KG1 (cell line): ENCODE data around the gene DIRAS3.
"Not testable (repeated sequence)": the region's sequence is repeated elsewhere in the genome, so short reads cannot be mapped to it uniquely, and the experiment has no call there.

ENCODE experiments used
- DNase-seq: peaks from one replicate; lab custom pipeline; 2025; lab: John Stamatoyannopoulos, UW

The DIRAS3 gene, protein sequence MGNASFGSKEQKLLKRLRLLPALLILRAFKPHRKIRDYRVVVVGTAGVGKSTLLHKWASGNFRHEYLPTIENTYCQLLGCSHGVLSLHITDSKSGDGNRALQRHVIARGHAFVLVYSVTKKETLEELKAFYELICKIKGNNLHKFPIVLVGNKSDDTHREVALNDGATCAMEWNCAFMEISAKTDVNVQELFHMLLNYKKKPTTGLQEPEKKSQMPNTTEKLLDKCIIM

DNA sequence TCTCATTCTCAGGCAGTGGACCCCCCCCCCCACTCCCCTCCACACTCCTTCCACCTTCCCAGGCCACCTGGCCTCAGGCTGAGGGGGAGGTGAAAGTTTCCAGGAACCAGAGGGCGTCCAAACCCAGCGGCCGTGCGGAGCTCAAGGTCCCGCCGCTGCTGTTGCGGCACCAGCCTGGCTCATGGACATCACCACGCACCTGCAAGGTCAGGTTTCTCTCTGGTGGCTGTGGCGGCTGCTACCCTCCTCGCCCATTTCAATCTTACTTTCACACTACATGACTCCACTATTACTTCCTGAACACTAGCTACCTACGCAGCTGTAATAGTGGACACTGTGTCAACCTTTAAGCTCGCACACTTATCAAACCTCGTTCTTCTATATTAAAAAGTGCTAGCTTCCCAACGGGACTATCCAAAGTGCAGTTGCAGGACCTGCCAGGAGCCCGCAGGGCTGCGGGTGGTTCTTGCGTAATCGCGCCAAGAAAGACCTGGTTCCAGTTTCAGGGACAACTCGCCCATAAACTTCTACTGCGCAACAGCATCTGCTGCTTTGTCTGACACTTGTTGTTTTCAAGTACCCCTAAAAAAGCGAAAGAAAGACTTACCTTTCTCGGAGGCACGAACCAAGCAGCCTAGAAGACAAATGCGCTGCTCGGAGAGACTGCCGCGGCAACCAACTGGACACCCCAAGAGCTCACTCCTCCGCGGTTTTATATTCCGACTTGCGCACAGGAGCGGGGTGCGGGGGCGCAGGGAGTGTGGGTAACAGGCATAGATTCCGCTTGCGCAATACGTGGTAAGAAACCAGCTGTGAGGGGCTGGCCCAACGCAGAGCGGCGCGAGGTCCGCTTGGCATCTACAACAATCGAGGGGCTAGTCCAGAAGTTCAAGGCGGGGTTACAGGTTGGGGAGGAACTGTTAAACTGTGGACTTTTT is at the start of gene DIRAS3:
Gene DIRAS3, minus strand, starts transcription at position 687 of the 938 bp plus-strand sequence. CDS start 3,330 bp downstream, outside the sequence.
- no peak for DNase-seq

DNA sequence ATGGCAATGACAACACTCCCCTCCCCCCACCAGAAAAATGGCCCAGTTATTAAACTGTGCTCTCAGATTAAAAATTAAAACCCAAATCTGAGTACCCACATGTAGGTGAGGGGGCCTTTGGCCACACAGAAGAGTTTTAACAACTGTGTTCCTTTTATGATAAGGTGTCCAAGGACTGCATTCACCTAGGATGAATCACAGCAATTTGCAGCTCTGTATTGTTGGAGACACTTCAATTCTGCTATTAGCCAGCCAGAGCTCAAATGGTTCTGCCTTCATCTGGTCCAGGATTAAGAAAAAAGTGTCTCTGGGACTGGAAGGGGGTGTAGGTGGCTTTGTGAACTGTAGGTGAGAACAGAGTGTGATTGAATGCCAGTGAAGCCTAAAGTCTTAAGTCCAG is 43.3 kb upstream of the DIRAS3 start:
- no peak for DNase-seq

DNA sequence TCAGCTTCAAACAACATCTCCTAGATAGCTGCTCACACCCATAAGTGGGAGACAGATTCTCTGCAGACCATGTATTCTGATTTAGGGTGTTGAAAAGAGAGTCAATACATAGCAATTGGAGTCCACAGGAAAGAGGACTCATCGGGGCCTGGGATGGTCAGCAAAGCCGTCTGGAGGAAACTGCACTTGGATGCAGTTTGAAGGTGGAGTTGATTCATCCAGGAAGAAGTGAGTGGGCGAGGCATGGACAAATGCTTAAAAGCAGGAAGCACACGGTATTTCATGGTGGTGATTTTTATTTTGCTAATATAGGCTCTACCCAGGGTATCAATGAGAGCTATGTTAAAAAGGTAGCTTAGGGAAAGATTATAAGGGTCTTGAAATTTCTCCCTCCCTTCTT is 36.8 kb upstream of the DIRAS3 start:
- no peak for DNase-seq

DNA sequence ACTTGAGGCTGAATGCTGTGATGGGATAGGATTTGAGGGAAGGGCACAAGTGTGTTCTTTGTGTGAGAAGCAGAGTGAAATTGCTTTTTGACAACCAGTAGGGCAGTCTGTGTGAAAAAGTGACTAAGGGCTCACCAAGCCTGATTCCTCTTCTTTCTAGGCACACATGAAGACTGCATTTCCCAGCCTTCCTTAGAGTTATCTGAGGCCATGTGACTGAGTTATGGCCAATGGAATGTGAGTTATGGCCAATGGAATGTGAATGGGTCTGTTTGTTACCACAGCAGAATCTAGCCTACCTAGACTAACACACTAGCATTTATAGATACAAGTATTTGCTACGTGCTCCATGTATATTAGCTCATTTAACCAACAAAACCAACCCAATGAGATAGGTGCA is 35.3 kb upstream of the DIRAS3 start:
- no peak for DNase-seq

DNA sequence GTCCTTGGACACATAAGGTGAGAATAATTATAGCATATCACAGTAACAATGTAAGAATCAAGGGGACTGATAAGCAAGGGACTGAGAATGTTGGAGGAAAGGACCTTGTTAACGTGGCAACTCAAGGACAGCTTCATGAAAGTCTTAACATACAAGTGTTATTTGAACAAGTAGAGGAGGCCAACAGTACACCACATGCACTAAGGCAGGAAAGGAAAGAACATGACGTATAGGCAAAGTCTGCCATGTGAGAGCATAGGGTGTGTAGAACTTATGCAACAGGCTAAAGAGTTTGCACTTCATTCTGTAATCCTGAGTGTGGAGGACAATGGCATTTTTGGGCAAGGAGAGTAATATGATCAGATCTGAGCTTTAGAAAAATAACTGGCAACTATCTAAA is 33.3 kb upstream of the DIRAS3 start:
- no peak for DNase-seq

DNA sequence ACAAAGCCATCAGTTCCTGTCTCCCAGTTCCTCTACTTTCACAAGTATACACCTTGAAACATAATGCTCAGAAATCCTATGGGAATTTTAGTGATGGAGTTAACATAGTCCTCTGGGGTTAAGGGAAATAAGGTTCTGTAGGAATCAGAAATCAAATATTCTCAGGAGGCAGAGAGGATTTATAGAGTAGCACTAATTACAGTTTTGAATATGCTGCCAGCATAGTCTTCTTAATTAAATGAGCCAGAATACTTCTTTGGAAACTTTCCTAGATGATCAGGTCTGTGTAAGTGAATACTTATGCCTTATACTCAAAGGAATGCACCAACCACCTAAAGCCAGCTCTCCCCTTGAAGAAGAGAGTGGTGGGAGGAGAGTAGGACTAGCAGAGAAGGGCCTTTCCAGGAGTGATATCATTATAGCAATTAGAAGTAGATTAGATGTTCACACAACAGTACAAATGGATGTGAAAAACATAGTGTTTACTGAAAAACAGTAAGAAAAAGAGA is 31.4 kb upstream of the DIRAS3 start:
- DNase-seq = no peak

DNA sequence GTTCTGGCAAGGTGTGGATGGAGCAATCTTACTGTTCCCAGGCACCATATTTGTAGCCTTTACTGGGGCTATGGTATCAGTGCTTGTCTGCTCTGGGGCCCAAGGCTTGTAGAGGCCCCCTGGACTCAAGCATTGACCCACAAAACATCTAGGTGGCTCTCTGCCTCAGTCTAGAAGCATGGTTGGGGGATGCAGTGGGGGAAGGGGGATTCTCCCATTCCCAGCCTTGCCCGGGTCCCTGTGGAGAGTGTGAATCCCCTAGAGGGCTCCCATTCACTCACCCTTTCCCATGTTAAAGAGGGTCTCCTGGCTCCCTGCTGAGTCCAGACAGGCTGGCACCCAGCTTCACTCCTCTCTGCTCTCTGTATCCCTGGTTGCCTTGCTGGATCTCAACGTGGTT is 28.2 kb upstream of the DIRAS3 start:
- no peak for DNase-seq

DNA sequence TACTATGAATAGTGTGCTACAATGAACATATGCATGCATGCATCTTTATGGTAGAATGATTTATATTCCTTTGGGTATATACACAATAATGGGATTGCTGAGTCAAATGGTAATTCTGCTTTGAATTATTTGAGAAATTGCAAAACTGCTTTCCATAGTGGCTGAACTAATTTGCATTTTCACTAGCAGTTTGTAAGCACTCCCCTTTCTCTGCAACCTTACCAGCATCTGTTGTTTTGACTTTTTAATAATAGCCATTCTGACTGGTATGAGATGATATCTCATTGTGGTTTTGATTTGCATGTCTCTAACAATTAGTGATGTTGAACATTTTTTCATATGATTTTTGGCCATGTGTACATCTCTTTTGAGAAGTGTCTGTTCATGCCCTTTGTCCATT is 24.0 kb upstream of the DIRAS3 start:
- DNase-seq = no peak

DNA sequence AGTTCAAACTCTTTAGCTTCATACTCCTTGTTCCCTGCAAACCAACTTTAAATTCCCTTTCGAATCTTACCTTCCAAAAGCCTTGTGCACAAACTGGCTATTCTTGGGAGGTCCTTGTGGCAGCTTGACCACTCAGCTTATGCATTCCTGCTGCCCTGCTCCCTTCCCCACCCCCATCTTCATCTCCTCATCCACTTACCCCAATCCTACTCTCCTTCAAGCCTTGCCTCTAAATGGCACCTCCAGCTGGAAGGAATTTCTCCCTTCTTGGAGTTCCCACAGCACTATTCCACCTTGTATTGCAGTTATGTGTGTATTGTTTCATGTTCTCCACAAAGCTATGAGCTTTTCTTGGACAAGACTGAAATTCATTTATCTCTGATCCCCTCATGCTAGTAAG is 15.3 kb upstream of the DIRAS3 start:
- DNase-seq = no peak

DNA sequence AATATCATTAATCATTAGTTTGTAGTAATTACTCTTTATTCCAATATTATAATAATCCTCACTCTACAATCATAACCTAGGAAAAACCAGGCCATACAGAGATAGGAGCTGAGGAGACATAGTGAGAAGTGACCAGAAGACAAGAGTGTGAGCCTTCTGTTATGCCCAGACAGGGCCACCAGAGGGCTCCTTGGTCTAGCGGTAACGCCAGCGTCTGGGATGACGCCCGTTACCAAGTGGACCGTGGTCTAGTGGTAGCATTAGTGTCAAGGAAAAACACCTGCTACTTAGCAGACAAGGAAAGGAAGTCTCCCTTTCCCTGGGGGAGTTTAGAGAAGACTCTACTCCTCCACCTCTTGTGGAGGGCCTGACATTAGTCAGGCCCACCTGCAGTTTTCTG is 7.6 kb upstream of the DIRAS3 start:
- DNase-seq = not testable (repeated sequence)

DNA sequence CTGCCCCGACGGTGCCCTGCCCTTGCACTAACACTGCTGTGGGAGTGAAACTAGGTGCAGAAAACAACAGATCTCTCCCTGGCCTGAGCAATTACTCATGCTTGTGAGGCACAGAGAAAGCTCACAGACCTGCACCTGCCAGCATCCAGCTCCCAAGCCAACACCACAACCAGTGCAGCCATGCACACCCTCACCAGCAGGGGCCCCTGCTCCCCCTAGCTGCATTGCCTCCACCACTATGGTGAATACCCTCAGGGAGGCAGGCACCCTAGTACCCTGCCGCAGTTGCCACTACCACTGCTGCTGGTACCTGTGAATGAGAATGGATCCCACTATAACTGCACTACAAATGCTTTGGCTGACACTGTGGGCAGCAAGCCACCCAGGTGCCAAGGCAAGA is 7.1 kb upstream of the DIRAS3 start:
- DNase-seq = no peak

DNA sequence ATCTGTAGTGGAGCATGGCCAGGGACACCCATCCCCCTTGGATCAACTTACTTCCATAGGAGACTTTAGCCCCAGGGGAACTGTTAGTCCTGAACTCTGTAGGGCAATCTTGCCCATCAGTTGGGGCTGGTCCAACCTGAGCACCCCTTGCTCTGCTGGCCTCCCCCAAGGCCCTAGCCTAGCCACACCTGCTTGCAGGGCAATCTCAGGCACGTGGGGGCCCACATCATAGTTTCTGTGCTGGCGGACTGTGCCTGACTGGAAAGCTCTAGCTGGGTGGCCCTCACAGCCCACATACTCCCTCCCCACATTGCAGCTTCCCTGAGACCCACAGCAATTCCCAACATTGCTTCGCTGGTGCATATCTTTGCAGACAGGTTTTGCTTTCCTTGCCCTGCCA is 6.6 kb upstream of the DIRAS3 start:
- DNase-seq = no peak

DNA sequence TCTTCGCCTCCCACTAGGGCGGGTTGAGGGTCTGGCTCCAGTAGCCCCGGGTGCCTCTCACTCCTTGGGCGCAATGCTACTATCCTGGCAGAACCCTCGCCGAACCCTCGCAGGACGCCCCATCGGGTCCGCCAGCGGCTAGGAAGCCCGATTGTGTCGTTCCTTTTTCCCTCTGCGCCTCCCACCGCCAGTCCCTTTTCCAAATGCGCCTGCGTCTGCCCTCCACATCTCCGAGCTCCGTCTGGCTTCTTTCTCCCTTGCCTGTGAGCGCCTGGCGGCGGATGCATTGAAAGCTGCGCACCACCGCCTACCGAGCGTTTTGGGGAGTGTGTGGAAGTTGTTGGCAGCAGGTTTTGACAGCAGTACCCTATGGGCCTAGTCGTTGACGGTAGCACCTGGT is 1.0 kb upstream of the DIRAS3 start:
- no peak for DNase-seq

DNA sequence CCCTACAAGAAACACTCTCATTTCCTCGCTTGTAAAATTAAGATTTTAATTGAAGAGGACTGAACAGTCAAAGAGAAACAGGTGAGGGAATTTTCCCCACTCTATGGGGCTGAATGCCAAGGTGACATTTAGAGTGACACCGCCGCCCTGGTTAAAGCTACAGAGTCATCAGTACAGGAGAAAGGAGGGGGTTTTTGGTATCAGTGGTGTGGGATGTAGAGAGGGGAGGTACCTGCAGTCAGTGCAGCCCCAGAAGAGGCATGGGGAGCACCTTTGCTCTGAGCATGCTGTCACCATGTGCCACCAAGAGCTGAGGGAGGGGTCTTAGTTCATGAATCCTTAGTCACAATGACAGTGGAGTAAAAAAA is 2.8 kb downstream of the DIRAS3 start:
- DNase-seq = no peak

DNA sequence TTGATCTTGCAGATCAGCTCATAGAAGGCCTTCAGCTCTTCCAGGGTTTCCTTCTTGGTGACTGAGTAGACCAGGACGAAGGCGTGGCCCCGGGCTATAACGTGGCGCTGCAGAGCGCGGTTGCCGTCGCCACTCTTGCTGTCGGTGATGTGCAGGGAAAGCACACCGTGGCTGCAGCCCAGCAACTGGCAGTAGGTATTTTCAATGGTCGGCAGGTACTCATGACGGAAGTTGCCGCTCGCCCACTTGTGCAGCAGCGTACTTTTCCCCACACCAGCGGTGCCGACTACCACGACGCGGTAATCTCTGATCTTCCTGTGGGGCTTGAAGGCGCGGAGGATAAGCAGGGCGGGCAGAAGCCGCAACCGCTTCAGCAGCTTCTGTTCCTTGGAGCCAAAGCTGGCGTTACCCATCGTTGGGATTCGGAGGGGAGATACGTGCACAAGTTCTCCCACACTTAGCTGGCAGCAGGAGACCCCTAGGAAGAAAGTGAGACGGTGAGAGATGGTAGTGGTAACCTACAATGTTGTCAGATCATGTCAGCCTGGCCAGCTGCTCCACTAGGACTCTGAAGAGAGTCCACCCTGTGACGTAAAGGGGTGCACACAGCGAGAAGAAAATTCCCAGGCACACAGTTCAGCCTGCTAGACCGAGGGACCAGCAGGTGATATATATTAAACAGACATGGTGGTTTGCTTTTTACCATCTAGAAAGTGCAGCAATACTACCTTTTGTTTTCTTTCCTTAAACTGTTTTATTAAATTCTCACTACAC is 3.4 kb downstream of the DIRAS3 start:
- DNase-seq = no peak

DNA sequence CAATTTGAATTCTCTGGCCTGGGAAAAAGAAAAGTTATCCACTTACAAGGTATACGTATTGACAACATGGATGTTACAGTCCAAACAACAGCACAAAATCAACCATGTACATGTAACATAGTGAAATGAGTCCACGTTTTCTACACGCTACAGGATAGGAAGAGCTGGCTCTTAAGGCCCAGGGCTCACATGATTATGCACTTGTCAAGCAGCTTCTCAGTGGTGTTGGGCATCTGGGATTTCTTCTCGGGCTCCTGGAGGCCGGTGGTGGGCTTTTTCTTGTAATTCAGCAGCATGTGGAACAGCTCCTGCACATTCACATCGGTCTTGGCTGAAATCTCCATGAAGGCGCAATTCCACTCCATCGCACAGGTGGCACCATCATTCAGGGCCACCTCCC is 4.0 kb downstream of the DIRAS3 start:
- DNase-seq = no peak

DNA sequence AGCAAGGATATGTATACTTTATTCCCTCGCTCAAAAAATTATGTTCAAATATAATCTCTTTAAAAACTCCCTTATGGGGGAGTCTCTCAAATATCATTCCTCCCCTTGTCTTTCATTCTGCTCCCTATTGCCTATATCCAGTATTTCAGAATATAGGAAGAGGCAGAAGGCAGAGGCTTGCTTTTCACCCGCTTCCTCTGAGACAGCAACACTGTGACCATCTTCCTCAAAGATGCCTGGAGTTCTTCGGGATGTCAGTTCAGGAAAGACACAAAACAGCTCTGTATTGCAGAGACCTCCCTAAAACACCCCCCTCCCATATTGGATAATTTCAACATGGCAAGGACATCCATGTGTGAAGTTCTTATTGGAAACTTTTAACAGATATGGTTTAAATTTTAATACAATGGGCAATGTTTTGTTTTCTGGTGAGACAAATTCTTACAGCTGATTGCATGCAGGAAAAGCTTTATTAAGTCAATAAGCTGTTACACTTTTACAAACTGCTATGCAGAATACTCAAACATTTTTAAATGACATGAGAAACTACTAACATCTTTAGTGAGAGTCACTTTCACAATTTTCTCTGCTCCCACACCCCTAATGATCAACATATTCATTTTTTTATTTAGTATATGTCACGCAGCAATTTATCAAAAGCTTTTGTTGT is 4.8 kb downstream of the DIRAS3 start:
- no peak for DNase-seq

DNA sequence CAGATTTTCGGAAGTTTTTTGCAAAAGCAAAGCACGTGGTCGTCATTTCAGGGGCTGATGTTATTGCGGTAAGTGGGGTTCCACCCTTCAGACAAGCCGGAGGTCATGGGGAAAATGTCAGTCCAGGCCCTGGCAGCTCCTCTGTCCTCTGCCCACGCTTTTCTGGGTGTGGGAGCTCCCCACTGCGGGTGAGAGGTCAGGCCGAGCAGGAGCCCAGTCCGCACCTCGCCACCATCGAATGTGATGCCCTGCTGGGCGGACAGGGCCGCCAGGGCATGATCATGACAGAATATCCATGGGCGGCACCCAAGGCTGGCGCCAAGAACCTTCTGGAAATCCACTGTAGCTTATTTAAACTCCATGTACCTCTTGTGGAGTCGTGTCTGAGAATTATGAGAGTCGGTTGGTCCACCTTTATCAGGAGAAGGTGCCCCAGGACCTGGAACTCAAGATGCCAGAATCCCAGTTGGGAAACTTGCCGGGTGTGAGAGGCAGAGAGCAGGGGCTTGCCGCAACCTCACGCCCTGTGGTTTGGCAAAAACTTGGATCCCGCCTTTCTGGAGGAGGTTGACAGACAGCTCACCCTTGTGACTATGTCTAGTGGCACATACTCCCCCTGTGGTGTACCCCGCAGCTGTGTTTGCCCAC is 6.9 kb downstream of the DIRAS3 start:
- no peak for DNase-seq

DNA sequence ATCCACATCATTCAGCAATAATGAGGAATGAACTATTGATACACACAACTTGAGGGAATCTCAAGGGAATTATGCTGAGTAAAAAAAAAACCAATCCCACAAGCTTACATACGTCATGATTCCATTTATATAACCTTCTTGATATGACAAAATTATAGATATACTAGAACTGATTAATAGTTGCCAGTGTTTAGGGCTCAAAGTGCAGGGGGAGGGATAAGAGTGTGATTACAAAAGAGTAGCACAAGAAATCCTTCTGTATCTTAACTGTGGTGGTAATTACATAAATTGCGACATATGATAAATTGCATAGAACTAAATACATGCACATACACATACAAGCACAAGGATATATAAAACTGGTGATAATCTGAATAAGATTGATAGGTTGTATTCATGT is 13.5 kb downstream of the DIRAS3 start:
- DNase-seq = no peak

DNA sequence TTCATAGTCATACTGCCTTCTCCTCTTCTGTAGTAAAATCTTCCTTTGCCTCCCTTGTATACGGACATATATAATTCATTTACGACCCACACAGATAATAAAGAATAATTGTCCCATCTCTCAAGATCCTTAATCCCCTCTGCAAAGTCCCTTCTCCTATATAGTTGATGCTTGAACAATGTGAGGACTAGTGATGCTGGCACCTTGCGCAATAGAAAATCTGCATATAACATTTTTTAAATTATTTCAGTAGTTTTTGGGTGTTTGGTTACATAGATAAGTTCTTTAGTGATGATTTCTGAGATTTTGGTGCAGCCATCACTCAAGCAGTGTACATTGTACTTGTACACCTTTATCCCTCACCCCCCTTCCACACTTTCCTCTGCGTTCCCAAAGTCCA is 21.0 kb downstream of the DIRAS3 start:
- DNase-seq = no peak

DNA sequence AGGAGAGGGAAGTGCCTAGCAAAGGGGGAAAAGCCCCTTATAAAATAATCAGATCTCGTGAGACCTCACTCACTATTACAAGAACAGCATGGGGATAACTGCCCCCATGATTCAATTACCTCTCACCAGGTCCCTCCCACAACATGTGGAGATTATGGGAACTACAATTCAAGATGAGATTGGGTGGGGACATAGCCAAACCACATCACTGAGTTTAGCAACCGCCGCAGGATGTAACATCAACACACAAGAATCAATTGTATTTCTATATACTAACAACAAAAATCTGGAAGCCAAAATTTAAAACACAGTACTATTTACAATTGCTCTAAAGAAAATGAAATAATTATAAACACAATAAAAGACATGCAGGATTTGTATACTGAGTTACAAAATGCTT is 21.9 kb downstream of the DIRAS3 start:
- no peak for DNase-seq
